Retinal pigment epithelial cell (primary cell): ENCODE results near the gene GNB1L.

ENCODE experiments used
- DNase-seq: peaks from one replicate; pipeline ENCODE4 v3.0.0-alpha.2; 2010; ENCODE audit warnings: low read depth
- H3K4me3 ChIP-seq: 2 replicates; pipeline ENCODE4 v1.5.1; 2011; ENCODE audit warnings: mild to moderate bottlenecking, low read length, control low read depth, moderate library complexity
- TF ChIP-seq, protein P1 (sequence below): conservative IDR thresholded peaks from 2 replicates; pipeline ENCODE4 v1.5.1; 2011; ENCODE audit warnings: low read depth, low read length, control low read depth, inconsistent platforms

GNB1L gene

DNA sequence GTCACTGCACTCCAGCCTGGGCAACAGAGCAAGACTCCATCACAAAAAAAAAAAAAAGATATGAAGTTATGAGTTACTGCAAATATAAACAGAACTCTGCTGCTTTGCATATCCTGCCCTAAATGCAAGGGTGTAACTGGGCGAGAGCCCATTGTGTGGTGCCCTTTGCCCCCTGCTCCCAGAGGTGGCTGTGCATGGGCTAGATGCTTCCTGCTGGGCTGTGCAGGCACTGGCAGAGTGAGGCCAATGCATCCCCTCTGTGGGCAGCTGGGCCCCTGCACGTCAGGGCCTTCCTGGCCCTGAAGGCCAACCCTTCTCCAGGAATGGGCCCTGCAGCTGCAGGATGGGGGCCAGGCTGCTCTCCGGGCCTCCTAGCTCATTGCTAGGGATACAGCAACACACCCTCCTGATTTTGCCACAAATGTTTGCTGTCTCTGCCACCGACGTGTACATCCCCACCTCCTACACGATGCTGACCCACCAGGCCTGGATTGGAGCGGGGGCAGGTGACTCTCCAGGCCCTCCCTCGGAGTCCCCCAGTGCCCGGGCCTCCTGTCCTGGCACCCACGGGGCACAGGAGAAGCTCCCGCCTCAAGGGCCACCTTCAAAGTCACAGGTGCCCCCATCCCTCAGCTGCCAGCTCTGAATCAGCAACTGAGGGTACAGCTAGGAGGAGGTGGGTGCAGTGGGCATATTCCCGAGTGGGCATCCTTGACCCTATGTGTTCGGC lies 46.2 kb upstream of the GNB1L start:
- no peak for DNase-seq
- TF ChIP-seq, protein P1, sequence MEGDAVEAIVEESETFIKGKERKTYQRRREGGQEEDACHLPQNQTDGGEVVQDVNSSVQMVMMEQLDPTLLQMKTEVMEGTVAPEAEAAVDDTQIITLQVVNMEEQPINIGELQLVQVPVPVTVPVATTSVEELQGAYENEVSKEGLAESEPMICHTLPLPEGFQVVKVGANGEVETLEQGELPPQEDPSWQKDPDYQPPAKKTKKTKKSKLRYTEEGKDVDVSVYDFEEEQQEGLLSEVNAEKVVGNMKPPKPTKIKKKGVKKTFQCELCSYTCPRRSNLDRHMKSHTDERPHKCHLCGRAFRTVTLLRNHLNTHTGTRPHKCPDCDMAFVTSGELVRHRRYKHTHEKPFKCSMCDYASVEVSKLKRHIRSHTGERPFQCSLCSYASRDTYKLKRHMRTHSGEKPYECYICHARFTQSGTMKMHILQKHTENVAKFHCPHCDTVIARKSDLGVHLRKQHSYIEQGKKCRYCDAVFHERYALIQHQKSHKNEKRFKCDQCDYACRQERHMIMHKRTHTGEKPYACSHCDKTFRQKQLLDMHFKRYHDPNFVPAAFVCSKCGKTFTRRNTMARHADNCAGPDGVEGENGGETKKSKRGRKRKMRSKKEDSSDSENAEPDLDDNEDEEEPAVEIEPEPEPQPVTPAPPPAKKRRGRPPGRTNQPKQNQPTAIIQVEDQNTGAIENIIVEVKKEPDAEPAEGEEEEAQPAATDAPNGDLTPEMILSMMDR: no peak
- no peak overlapping the region for H3K4me3 ChIP-seq

DNA sequence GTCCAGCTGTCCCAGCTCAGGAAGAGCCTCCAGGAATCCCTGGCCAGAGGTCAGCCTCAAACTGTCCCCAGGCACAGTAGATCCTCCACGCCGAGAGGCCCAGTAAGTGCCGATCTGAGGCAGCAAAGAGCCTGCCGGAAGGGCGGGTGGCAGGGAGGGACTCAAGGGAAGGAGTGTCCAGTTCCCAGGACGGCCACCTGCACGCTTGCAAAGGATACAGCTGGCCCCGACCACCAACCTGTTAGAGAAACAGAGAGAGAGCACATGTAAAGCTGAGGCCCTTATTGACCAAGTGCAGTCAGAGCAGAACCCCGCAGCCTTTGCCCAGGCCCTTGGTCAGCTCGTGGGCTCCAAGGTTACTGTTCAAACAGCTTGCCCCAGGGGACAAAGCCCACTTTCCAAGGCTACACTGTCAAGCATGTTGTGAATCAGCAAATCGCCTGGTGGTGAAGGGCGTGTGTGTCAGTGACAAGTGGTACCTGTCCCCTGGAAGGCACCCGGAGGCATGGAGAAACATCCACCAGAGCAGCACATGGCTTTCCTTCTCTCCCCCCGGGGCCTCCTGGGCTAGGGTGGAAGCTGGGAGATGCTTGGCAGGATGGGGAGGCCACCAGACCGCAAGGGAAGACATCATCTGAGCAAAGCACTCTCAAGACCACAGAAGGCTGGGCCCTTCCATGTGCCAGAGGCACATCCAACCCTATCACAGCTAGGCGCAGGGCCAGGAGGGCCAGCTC lies 44.3 kb upstream of the GNB1L start:
- TF ChIP-seq, protein P1: no peak
- no peak overlapping the region for H3K4me3 ChIP-seq
- no peak for DNase-seq

DNA sequence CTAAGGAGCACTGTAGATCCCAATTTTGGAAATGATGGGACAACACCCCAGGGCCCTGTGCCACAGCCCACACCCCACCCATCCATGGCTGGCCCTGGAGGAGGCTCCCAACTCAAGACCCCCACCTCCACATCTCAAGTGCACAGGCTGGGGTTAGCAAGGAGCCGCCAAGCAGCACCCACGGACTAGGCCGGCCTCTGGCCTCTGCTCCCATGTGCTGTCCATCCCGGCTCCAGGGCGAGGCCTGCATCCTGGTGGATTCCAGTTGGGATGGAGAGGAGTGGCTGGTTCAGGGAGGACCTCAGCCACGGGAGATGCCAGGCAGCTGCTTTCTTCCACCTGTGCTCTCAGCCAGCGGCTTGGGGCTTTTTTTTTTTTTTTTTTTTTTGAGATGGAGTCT lies 43.5 kb upstream of the GNB1L start:
- H3K4me3 ChIP-seq: no peak overlapping the region
- TF ChIP-seq, protein P1: no peak
- DNase-seq: no peak

DNA sequence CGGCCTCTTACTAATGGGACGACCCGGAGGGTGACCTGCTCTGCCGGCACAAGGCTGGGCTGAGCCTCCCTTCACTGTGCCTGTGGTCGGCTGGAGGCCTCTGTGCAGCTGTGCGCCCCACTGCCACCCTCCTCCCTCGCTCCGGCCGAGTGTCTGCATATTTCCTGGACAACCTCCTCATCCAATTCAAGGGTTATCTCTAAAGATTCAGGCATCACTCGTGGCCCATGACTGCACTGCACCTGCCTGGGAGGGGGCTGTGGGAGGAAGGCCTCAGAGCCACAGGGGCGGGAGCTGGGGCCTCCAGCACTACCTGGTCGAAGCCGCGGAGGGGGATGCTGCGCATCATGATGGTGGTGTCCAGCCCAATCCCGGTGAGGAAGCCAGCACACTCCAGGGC lies 43.1 kb upstream of the GNB1L start:
- TF ChIP-seq, protein P1: no peak

DNA sequence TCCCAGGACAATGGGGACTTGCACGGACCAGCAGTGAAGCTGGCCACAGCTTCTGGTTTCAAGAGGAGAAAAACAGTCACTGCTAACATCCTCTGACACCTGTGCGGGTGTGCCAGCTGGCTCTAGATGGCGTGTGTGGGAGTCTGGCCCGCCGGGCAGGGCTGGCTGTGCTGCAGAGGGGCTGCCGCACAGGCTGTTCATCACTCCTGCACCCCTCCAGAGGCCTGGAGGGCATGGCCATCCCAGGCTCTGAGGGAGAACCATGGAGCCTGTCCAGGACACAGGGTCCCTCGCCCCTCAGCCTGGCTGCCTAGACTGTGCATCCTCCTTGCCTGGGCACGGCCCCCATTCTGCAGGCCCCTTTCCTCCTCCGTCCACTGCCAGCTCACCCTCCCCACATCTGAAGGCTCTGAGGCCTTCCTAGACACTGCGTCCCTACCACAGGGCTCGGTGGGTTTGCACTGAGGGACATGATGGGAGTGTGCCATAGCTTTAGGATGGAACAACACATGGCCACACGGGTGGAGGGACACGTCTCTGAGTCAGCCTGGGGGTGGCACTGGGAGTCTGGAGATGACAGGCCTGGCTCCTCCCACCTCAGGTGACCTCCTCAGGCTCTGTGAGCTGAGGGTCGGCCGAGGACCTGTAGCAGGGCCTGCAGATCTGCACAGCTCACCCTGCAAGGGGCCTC lies 42.1 kb upstream of the GNB1L start:
- no peak overlapping the region for H3K4me3 ChIP-seq
- DNase-seq: no peak
- TF ChIP-seq, protein P1: no peak

More for the DNA sequence above, 43.1 kb upstream of the GNB1L start:
- H3K4me3 ChIP-seq: no peak overlapping the region
- DNase-seq: no peak

DNA sequence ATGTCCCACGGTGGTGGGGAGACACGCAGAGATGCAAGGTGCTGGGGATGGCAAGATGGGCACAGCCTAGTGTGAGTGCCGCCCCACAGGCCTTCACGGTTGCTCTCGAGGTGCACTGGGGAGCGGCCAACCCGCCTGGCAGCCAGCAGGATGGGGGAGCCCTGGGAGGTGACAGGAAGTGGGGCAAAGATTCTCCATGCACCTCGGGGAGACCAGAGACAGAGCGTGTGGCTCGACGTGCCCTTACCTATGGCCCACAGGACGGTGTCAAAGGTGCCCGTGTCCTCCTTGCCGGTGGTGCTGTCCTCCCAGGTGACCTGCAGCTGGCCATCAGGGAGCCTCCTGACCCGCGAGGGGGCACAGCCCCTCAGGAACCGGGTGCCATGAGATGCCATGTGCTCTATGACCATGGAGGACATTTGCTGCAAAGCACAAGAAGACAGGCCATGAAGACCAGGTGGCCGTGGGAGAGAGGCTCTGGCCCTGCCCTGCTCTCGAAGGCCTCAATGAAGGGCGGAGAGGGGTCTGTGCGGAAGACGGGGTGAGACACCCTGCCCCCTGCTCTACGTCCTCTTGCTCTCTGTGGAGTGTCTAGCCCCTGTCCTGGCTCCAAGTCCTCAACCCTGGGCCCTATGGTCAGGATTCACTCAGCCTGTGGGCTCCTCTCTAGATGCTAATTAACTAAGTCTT lies 40.6 kb upstream of the GNB1L start:
- H3K4me3 ChIP-seq: no peak overlapping the region
- TF ChIP-seq, protein P1: no peak
- no peak for DNase-seq
